Astrocyte (in vitro differentiated cells and primary cell): ENCODE results near the gene PYROXD2.

Source experiments
- CTCF ChIP-seq: IDR thresholded peaks from 2 replicates; pipeline ENCODE4 v1.5.1; 2011; ENCODE audit warnings: low read depth, mild to moderate bottlenecking, inconsistent platforms, low read length, moderate library complexity; ENCODE audit not compliant: insufficient read depth
- EZH2 ChIP-seq: IDR thresholded peaks from 2 replicates; pipeline ENCODE4 v1.6.1; 2012; ENCODE audit warnings: mild to moderate bottlenecking, low read length, inconsistent platforms; ENCODE audit not compliant: insufficient read depth

- TF ChIP-seq EZH2 (no peak), CTCF (no peak)
Observed at GRCh38 chr10:98388101-98388655, 26.8 kb downstream of the PYROXD2 start.
